Lower lobe of right lung (tissue), 2 donors: ENCODE results near the gene TSKS. TPM values are rescaled to one million over a fixed set of nuclear protein-coding genes. Genes with fewer than 3 reads are reported as not detected.

Experiments used
- ATAC-seq, 2 donors: fragments of 200-7000 bp; cut with Tn5 transposase; one replicate each; pipeline ENCODE4 v1.9.1; 2020 to 2022; ENCODE audit warnings: mild to moderate bottlenecking in 2 of 2, moderate library complexity in 2 of 2
- DNase-seq: peaks from one replicate; pipeline ENCODE4 v3.0.0-alpha.2; 2020
- H3K27ac ChIP-seq: fragments of 200-600 bp; one replicate; pipeline ENCODE4 v1.8.0; 2022
- H3K27me3 ChIP-seq: fragments of 200-600 bp; one replicate; pipeline ENCODE4 v1.8.0; 2022; ENCODE audit warnings: low read depth
- H3K36me3 ChIP-seq: fragments of 200-600 bp; one replicate; pipeline ENCODE4 v1.8.0; 2022; ENCODE audit warnings: mild to moderate bottlenecking
- H3K4me1 ChIP-seq: fragments of 200-600 bp; one replicate; pipeline ENCODE4 v1.8.0; 2022
- H3K4me3 ChIP-seq: fragments of 200-600 bp; one replicate; pipeline ENCODE4 v1.8.0; 2022; ENCODE audit warnings: mild to moderate bottlenecking
- H3K9me3 ChIP-seq: fragments of 200-600 bp; one replicate; pipeline ENCODE4 v1.8.0; 2022
- CTCF ChIP-seq: fragments of 200-600 bp; IDR thresholded peaks from one replicate; pipeline ENCODE4 v1.8.0; 2022; ENCODE audit warnings: antibody characterized with exemption, mild to moderate bottlenecking
- intact Hi-C: fragments of 100-400 bp; cut with DNase I; formaldehyde crosslinking; loops from one replicate; pipeline ENCODE4 v1.11.0; 2022
- total RNA-seq: library from RNA; stranded (reverse); fragmentation: NEBNext Ultra II Directional; extraction: Animal tissue kit (Norgen Biotek cat#: 25700); gene quantifications from one replicate; pipeline ENCODE4 v1.2.1, GENCODE V29; 2021
- donor health status: DM: no; HTN: yes; CAD: no; lungs with severe emphysema.

TSKS gene
- total RNA-seq, 1 donor from 2014 or later = 1.2 TPM

GRCh38 chr19:49805822-49806619, 42.9 kb upstream of the TSKS start:
- no peak for DNase-seq
- peaks cover 14% of the 10 kb centered on the region for H3K4me1 ChIP-seq
- no peak for ATAC-seq
- peaks cover 50% of the 10 kb centered on the region for H3K36me3 ChIP-seq
- no peaks in the 10 kb centered on the region for H3K9me3 ChIP-seq
- no peak for TF ChIP-seq CTCF
- intact Hi-C loops = no loop called here
- no peaks in the 10 kb centered on the region for H3K27me3 ChIP-seq
- H3K4me3 ChIP-seq = no peak overlapping the region
- H3K27ac ChIP-seq = no peak overlapping the region

- intact Hi-C loops = no loop called here
- H3K4me3 ChIP-seq = no peak overlapping the region
- no peaks in the 10 kb centered on the region for H3K4me1 ChIP-seq
- ATAC-seq = no peak
- H3K27ac ChIP-seq = no peak overlapping the region
- TF ChIP-seq CTCF = no peak
- no peaks in the 10 kb centered on the region for H3K27me3 ChIP-seq
- DNase-seq = no peak
- no peaks in the 10 kb centered on the region for H3K9me3 ChIP-seq
- peaks cover 76% of the 10 kb centered on the region for H3K36me3 ChIP-seq
Measured at GRCh38 chr19:49803529-49803856, 40.4 kb upstream of the TSKS start.

- H3K4me3 ChIP-seq = no peak overlapping the region
- no peak overlapping the region for H3K27ac ChIP-seq
- H3K9me3 ChIP-seq = no peaks in the 10 kb centered on the region
- H3K27me3 ChIP-seq = no peaks in the 10 kb centered on the region
- DNase-seq (no peak), ATAC-seq (no peak)
- no peaks in the 10 kb centered on the region for H3K4me1 ChIP-seq
- H3K36me3 ChIP-seq = peaks cover 81% of the 10 kb centered on the region
- intact Hi-C loops = no loop called here
- no peak for TF ChIP-seq CTCF
Measured at GRCh38 chr19:49802836-49803528, 39.9 kb upstream of the TSKS start.

- H3K4me1 ChIP-seq = no peaks in the 10 kb centered on the region
- H3K4me3 ChIP-seq = peak overlapping the region; percentile 31
- intact Hi-C loops = no loop called here
- TF ChIP-seq CTCF = no peak
- H3K27me3 ChIP-seq = no peaks in the 10 kb centered on the region
- peak; percentile 21 to 36 for ATAC-seq
- H3K9me3 ChIP-seq = no peaks in the 10 kb centered on the region
- DNase-seq = no peak
- peak overlapping the region; percentile 36 for H3K27ac ChIP-seq
- H3K36me3 ChIP-seq = peaks cover 89% of the 10 kb centered on the region
Measured at GRCh38 chr19:49801966-49802661, 39.0 kb upstream of the TSKS start.

- DNase-seq (no peak), ATAC-seq (no peak)
- no peak for TF ChIP-seq CTCF
- Histone ChIP-seq H3K4me1 (no peaks in the 10 kb centered on the region), H3K36me3 (peaks cover 96% of the 10 kb centered on the region), H3K27me3 (no peaks in the 10 kb centered on the region), H3K9me3 (no peaks in the 10 kb centered on the region), H3K4me3 (peak overlapping the region; percentile 31), H3K27ac (peak overlapping the region; percentile 36)
- intact Hi-C loops = no loop called here
Measured at GRCh38 chr19:49801401-49801888, 38.3 kb upstream of the TSKS start.
